ENCODE measurements around the gene RAVER2. TPM values are rescaled to one million over a fixed set of nuclear protein-coding genes. Genes with fewer than 3 reads are reported as not detected.

RAVER2 gene
- total RNA-seq, 1 experiment from 2014 or later = 12.9 TPM

GRCh38 chr1:64828829-64829228 is 84.0 kb downstream of the RAVER2 start:
- CTCF ChIA-PET = no interaction called here
- Mint-ChIP-seq H3K4me1 (ENCODE audit: low read depth, unreplicated experiment) (peaks cover 12% of the 10 kb centered on the region), H3K9me3 (ENCODE audit: unreplicated experiment) (no peaks in the 10 kb centered on the region), H3K36me3 (ENCODE audit: insufficient read depth, unreplicated experiment) (peaks cover 13% of the 10 kb centered on the region), H3K4me3 (ENCODE audit: unreplicated experiment) (no peak overlapping the region), H3K27ac (ENCODE audit: unreplicated experiment) (no peak overlapping the region), H3K27me3 (ENCODE audit: insufficient read depth, unreplicated experiment) (no peaks in the 10 kb centered on the region)
- Histone ChIP-seq H3K4me1 (no peaks in the 10 kb centered on the region), H3K27me3 (replicated peaks; ENCODE audit: control insufficient read depth, insufficient read depth, low read length) (no peaks in the 10 kb centered on the region), H3K36me3 (ENCODE audit: control insufficient read depth, insufficient read depth, low read length) (no peaks in the 10 kb centered on the region), H3K9me3 (no peaks in the 10 kb centered on the region), H3K4me3 (ENCODE audit: low read depth, low read length) (no peak overlapping the region)
- intact Hi-C loops (cut with micrococcal nuclease; ENCODE audit: unreplicated experiment) = loop anchor here (10.0 kb wide), 1 partner anchor 284 kb away; no protein-coding TSS in a partner anchor
- POLR2A ChIA-PET = no interaction called here
- TF ChIP-seq CTCF (IDR thresholded peaks at IDR 0.05; ENCODE audit: insufficient read depth in 1 of 2, low read depth in 1 of 2, low read length in 1 of 2, severe bottlenecking in 1 of 2, unreplicated experiment in 1 of 2) = no peak
- no peak for DNase-seq
- BruUV-seq (replicated peaks) = no TSS peak

DNA sequence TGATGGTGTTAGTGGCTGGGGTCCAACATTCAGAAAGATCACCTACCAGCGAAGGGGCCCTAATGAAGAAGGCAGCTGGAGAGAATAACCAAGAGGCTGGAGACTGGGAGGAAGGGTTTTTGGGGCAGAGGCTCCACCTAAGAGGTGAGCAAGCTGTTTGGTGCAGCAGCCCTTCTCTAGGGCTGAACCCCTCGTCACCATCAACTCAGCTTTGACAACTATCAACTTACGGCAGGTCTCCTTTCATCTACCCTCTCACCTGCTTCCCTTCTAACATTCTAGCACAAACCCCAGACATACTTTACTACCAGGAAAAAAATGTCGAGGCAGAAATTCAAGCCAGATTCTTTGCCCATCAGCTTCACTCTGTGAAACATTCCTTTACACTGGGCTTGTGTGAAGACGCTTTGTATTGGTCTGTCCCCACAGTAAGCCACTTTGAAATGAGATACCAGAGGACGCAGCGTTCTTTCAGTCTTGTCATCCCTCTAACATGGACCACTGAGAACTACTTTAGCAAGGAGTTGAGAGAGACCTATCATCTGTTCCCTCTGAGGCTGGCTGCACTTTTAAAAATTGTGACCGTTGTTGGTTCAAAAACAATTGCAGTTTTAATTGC is 84.6 kb downstream of the RAVER2 start:
- no peak for DNase-seq
- H3K36me3 Mint-ChIP-seq (ENCODE audit: insufficient read depth, unreplicated experiment) = peaks cover 7% of the 10 kb centered on the region
- Histone ChIP-seq H3K4me3 (ENCODE audit: low read depth, low read length) (no peak overlapping the region), H3K4me1 (no peaks in the 10 kb centered on the region), H3K9me3 (no peaks in the 10 kb centered on the region), H3K27me3 (replicated peaks; ENCODE audit: control insufficient read depth, insufficient read depth, low read length) (no peaks in the 10 kb centered on the region), H3K36me3 (ENCODE audit: control insufficient read depth, insufficient read depth, low read length) (no peaks in the 10 kb centered on the region)
- TF ChIP-seq CTCF (IDR thresholded peaks at IDR 0.05; ENCODE audit: insufficient read depth in 1 of 2, low read depth in 1 of 2, low read length in 1 of 2, severe bottlenecking in 1 of 2, unreplicated experiment in 1 of 2) = no peak
- no peak overlapping the region for H3K4me3 Mint-ChIP-seq (ENCODE audit: unreplicated experiment)
- ChIA-PET CTCF (no interaction called here), POLR2A (no interaction called here)
- no peaks in the 10 kb centered on the region for H3K27me3 Mint-ChIP-seq (ENCODE audit: insufficient read depth, unreplicated experiment)
- no peak overlapping the region for H3K27ac Mint-ChIP-seq (ENCODE audit: unreplicated experiment)
- H3K4me1 Mint-ChIP-seq (ENCODE audit: low read depth, unreplicated experiment) = peaks cover 7% of the 10 kb centered on the region
- intact Hi-C loops (cut with micrococcal nuclease; ENCODE audit: unreplicated experiment) = loop anchor here (10.0 kb wide), 1 partner anchor 285 kb away; no protein-coding TSS in a partner anchor
- BruUV-seq (replicated peaks) = no TSS peak
- H3K9me3 Mint-ChIP-seq (ENCODE audit: unreplicated experiment) = no peaks in the 10 kb centered on the region

DNA sequence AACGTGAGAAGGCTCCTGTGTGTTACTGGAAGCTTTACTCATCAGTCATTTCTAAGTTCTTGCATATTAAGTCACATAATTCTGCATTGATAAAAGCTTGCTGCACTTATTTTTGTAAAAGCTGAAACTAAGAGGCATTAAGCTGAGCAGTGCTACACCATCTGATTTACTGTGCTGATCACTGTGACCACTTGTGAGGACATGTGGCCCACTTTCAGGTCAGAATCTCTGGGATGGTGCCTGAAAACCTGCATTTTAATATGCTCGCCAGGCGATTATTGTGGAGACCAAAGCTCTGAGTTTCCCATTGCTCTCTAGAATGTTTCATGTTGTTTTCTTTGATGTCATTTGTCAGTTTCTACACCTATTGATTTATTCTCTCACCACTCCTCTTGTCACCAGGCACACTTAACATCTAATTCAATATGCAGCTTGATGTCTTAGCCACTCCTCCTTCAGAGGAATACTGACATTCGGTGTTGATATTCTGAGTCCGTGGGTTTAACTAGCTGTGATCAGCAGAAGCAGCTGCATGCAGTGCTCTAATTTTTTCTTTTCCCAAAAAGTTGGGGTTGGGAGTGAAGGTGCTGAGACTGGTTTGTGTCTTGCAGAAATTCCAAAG is 85.3 kb downstream of the RAVER2 start:
- no peak for TF ChIP-seq CTCF (IDR thresholded peaks at IDR 0.05; ENCODE audit: insufficient read depth in 1 of 2, low read depth in 1 of 2, low read length in 1 of 2, severe bottlenecking in 1 of 2, unreplicated experiment in 1 of 2)

More for the DNA sequence above, 85.3 kb downstream of the RAVER2 start:
- no peak for DNase-seq
- H3K36me3 ChIP-seq (ENCODE audit: control insufficient read depth, insufficient read depth, low read length) = no peaks in the 10 kb centered on the region
- ChIA-PET CTCF (no interaction called here), POLR2A (no interaction called here)
- H3K27me3 ChIP-seq (replicated peaks; ENCODE audit: control insufficient read depth, insufficient read depth, low read length) = no peaks in the 10 kb centered on the region
- peaks cover 6% of the 10 kb centered on the region for H3K36me3 Mint-ChIP-seq (ENCODE audit: insufficient read depth, unreplicated experiment)
- no peaks in the 10 kb centered on the region for H3K9me3 Mint-ChIP-seq (ENCODE audit: unreplicated experiment)
- no peaks in the 10 kb centered on the region for H3K9me3 ChIP-seq
- no peak overlapping the region for H3K4me3 ChIP-seq (ENCODE audit: low read depth, low read length)
- H3K4me3 Mint-ChIP-seq (ENCODE audit: unreplicated experiment) = no peak overlapping the region
- no peak overlapping the region for H3K27ac Mint-ChIP-seq (ENCODE audit: unreplicated experiment)
- H3K27me3 Mint-ChIP-seq (ENCODE audit: insufficient read depth, unreplicated experiment) = no peaks in the 10 kb centered on the region
- BruUV-seq (replicated peaks) = no TSS peak
- H3K4me1 ChIP-seq = no peaks in the 10 kb centered on the region
- H3K4me1 Mint-ChIP-seq (ENCODE audit: low read depth, unreplicated experiment) = peaks cover 6% of the 10 kb centered on the region
- intact Hi-C loops (cut with micrococcal nuclease; ENCODE audit: unreplicated experiment) = no loop called here
